GM04504 (cell line): ENCODE measurements around the gene MIB1.
A peak's percentile ranks its signal among the peaks of the same experiment; 100 is the strongest.
"Not testable (repeated sequence)": the region's sequence is repeated elsewhere in the genome, so short reads cannot be mapped to it uniquely, and the experiment has no call there.

Experiments used
- DNase-seq: peaks from one replicate; pipeline ENCODE4 v3.0.0-alpha.2; 2012; ENCODE audit warnings: low read depth

Gene MIB1

DNA sequence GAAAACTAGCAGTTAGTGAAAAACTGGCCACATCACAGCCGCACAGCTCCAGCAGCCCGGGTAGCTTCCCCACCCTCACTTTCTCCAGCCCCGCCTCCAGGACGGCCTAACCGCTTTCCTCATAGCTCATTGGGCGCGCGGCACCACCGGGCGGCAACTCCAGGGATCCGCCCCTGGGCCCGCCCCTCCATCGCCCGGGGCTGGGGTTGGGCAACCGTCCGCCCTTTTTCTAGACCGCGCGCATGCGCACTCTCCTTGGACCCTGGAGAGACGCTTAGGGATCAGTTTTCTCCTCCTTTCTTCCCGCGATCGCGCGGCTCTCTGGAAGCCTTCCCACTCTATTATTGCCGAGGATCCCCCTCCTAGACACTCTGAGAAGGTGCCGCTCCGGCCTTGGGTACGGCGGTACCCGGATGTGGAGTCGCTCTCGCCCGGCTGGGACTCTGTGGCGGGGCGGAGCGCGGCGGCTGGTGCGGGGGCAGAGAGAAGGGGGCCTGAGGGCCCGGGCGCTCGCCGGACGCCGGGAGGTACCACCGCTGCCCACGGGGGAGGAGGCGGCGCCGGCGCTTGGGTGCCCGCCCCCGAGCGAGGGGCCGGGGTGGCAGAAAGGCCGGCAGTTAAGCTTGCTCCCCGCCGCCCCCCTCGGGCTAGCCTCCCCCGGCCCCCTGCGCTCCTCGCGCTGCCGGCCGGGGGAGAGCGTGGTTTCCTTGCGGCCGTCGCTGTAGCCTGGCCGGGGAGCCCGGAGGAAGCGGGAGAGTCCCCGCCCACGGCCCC is at the start of gene MIB1:
Gene MIB1 (plus strand): TSS at position 255 of the 774 bp plus-strand sequence. CDS start 792 bp downstream, outside the sequence.
- peak; percentile 93 for DNase-seq

DNA sequence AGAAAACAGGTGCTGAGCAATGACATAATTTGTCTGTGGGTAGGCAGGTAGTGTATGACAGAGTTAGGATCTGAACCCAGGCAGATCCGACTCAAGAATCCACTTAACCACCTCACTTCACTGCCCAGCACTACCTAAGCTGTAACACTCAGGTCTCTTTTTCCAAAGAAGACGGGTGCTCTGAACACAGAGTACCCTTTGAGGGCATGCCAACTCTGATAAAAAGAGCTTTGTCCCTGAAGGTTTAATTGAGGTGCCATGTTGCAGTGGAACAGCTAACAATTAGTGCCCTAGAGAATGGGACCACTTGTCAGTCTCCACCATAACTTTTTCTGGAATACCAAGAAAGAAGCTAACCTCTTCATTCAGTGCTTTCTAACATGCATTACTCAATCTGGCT is 47.3 kb upstream of the MIB1 start:
- DNase-seq, result no peak

DNA sequence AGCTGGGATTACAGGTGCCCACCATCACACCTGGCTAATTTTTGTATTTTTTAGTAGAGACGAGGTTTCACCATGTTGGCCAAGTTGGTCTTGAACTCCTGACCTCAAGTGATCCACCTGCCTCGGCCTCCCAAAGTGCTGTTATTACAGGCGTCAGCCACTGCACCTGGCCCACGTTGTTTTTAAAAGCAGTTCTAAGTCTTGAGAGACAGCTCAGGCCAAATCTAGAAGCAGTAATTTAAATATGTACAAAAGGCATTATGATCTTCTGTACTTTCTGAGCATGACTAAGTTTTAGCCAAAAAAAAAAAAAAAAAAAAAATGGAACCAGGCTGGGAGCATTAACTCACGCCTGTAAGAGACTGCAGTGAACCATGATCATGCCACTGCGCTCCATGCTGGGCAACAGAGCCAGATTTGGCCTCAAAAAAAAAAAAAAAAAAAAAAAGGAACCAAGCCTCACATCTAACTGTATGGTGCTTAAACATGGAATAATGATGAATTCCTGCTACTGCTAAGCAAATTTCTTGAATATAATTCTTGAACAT is 40.0 kb upstream of the MIB1 start:
- no peak for DNase-seq

DNA sequence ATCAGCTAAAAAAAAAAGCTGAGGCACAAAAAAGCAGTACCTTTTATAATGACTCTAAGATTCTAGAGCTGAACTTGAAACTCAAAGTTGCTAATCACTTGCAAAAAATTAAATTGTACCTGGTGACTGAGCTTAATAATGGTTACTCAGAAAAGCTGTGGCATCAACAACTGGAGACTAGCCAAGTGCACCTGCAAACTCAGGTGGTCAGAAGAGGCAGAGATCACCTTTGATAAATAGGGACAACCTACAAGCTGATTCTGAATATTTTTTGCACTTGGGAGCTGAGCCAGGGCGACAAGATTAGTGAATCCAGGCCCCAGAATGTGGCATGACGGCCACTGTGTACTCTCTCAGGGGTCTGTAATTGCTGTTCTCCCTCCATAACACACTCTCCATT is 39.0 kb upstream of the MIB1 start:
- no peak for DNase-seq

GRCh38 chr18:21702602-21703001 is 38.0 kb upstream of the MIB1 start:
- no peak for DNase-seq

DNA sequence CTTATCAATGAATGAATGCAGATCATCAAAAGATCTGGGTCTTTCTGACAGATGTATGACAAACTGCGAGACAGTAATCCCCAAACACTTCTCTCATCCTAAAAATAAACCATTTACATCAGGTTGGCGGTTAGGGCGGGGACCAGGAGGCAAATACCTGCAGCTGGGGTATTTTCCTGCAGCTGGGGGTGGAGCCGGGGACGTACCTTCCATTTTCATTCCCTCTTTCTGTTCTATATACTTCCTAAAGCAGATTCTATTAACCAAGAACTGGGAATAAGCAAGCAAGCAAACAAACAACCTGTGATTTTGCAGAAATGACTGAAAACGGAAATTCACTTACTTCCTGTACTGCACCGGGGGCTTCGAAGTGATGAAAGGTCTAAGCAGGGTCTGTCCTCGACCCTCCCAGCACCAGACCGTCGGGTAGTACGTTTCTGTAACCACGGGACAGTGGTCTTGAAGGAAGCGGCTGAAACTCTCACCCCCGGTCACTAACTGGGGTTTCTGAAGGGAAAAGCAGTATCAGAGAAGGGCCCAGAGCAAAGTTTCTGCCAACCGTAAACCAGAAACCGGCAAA is 37.3 kb upstream of the MIB1 start:
- DNase-seq, result no peak

- peak; percentile 79 for DNase-seq
These were observed 35.8 kb upstream of the MIB1 start, which contains the start of gene ABHD3 for GRCh38 chr18:21704603-21705364. TSS of gene ABHD3 (minus strand) at chr18:21704774. CDS start at chr18:21704665, 109 bp downstream.

DNA sequence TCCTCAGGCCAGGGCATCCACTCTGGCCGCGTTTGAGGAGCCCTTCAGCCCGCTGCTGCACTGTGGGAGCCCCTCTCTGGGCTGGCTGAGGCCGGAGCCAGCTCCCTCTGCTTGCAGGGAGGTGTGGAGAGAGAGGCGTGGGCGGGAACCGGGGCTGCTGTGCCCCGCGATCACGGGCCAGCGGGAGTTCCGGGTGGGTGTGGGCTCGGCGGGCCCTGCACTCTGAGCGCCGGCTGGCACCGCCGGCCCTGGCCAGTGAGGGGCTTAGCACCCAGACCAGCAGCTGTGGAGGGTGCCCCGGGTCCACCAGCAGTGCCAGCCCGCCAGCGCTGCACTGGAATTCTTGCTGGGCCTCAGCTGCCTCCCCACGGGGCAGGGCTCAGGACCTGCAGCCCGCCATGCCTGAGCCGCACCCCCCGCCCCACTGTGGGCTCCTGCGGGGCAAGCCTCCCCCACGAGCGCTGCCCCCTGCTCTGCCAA is 34.2 kb upstream of the MIB1 start:
- no peak for DNase-seq

DNA sequence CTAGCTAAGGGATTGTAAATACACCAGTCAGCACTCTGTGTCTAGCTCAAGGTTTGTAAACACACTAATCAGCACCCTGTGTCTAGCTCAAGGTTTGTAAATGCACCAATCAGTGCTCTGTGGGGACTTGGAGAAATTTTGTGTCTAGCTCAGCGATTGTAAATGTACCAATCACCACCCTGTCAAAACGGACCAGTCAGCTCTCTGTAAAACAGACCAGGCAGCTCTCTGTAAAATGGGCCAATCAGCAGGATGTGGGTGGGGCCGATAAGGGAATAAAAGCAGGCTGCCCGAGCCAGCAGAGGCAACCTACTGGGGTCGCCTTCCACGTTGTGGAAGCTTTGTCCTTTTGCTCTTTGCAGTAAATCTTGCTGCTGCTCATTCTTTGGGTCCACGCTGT is 33.5 kb upstream of the MIB1 start:
- DNase-seq, result not testable (repeated sequence)

- DNase-seq, result no peak
These were observed 26.1 kb upstream of the MIB1 start for GRCh38 chr18:21714474-21714873.

DNA sequence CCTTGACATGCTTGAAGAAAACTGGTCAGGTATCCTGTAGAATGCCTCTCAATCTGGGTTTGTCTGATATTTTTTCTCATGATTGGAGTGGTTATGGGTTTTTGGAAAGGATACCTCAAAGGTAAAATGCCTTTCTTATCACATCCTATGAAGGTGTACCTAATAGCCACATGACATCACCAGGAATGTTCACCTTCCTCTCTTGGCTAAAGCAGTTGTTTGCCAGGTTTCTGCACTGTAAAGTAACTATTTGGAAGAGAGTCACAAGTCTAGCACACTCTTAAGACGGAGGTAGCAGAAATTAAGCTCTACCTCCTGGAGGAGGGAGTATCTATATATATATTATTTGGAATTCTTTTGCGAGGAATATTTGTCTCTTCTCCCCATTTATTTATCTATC is 17.9 kb upstream of the MIB1 start:
- no peak for DNase-seq

DNA sequence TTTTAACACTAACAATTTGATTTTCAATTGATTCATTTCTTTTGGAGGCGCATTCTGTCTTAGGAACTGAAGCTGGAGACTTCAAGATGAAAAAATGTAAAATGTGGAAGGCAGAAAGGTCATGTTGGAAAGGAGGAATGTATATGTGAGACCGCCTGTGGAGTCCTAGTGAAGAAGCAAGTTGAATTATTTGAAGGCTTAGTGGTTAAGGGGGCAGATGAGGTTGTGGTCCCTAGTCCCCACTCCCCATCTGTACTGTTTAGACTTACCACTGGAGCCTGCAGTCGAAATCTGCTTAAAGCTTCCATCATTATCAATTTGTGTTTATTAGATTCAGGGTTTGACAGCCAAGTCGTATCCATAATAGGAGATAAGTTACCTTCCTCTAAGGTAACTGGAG is 15.4 kb upstream of the MIB1 start:
- no peak for DNase-seq

DNA sequence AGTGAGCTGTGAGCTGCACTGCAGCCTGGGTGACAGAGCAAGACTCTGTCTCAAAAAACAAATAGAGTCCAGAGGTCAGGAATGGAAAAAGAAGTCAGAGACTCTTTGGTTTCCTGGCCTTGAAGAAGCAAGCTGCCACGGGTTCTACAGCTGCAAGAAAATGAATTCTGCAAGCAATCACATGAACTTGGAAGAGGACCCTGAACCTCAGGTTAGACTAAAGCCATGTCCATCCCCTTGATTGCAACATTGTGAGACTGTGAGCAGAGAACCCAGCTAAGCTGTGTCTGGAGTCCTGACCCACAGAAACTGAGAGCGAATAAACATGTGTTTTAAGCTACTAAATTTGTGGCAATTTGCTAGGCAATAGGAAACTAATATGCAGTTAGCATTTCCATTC is 12.9 kb upstream of the MIB1 start:
- no peak for DNase-seq

DNA sequence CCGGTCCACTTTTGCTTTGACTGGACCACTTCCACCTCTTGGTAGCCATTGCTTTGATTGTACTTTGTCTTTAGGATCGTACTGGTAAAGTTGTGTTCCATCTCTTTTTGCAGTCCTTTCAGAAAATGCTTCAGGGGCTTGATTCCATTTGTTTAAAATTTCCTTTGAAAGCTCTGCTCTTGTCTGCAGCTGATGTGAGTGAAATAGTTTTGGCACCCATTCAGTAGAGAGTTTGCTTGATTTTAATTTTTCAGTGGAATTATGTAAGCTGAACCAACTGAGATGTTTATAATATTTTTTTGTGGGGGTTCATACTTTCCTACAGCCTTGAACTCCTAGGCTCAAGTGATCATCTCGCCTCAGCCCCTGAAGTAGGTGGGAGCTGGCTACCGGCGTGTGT is 7.6 kb upstream of the MIB1 start:
- no peak for DNase-seq

DNA sequence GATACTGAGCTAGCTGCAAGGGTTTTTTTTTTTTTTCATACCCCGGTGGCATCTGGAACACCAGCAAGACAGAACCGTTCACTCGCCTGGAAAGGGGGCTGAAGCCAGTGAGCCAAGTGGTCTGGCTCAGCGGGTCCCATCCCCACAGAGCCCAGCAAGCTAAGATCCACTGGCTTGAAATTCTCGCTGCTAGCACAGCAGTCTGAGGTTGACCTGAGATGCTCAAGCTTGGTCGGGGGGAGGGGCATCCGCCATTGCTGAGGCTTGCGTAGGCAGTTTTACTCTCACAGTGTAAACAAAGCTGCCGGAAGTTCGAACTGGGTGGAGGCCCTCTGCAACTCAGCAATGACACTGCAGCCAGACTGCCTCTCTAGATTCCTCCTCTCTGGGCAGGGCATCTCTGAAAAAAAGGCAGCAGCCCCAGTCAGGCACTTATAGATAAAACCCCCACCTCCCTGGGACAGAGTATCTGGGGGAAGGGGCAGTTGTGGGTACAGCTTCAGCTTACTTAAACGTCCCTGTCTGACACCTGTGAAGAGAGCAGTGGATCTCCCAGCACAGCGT is 5.1 kb upstream of the MIB1 start:
- no peak for DNase-seq

DNA sequence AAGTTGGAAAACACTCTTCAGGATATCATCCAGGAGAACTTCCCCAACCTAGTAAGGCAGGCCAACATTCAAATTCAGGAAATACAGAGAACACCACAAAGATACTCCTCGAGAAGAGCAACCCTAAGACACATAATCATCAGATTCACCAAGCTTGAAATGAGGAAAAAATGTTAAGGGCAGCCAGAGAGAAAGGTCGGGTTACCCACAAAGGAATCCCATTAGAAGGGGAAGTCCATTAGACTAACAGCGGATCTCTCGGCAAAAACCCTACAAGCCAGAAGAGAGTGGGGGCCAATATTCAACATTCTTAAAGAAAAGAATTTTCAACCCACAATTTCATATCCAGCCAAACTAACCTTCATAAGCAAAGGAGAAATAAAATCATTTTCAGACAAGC is 3.7 kb upstream of the MIB1 start:
- not testable (repeated sequence) for DNase-seq

- DNase-seq, result no peak
These were observed 721 bp upstream of the MIB1 start for GRCh38 chr18:21739604-21740537.

DNA sequence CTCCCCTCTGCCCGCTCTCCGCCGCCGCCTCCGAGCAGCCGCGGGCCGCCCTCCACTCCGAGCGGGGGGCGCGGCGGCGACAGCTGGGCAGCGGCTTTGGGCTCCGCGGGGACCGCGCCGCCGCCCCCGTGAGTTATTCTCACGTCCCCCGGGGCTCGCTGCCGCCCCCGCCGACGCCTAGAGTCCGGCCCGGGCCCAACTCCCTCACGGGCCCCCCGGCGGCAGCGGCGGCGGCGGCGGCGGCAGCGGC is 645 bp downstream of the MIB1 start:
- no peak for DNase-seq

DNA sequence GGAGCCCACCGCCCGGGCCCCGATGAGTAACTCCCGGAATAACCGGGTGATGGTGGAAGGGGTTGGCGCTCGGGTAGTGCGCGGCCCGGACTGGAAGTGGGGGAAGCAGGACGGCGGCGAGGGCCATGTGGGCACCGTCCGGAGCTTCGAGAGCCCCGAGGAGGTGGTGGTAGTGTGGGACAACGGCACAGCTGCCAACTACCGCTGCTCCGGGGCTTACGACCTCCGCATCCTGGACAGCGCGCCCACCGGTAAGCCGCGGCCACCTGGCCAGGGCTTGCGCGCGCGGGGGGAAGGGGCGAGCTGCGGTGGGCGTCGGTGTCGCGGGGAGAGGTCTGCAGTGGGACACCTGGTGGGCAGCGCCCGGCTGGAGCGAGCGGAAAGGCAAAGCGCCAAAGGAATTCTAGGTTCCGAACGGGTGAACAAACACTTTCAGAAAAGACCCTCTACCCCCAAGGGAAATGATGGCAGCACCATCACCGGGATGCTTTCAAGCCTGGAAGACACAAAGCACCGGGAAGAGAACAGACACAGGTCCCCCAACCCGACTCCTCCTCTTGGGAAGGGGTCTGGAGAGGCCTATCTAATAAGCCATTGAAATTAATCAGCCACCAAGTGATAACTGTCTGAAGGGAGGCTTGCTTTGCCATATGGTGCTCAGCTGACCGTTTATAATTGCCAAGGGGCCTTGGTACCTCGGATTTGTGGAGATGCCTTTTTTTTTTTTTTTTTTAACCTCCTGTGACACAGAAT is 1.1 kb downstream of the MIB1 start:
- DNase-seq, result no peak

GRCh38 chr18:21742315-21742687 is 1.7 kb downstream of the MIB1 start:
- DNase-seq, result no peak
